ENCODE measurements around the gene KIF3B. TPM values are rescaled to one million over a fixed set of nuclear protein-coding genes. Genes with fewer than 3 reads are reported as not detected.

The KIF3B gene
- total and polyA plus RNA-seq, 2 of the 13 experiments (the other 11 are each of a cell fraction or from before 2014, with no cell fraction given), result 23.6 to 28.8 TPM

- TF ChIP-seq HMGXB4 (CRISPR knock-in tag; IDR thresholded peaks at IDR 0.05; ENCODE audit: borderline replicate concordance in 1 of 2, low read depth in 1 of 2) (peak; percentile 24 to 35; a peak in 1 of 4 replicates), LCORL (IDR thresholded peaks at IDR 0.05) (no peak), LCORL (CRISPR knock-in tag; IDR thresholded peaks at IDR 0.05) (peak; percentile 86), ATF4 (CRISPR knock-in tag; IDR thresholded peaks at IDR 0.05) (peak in 1 of 2 experiments; percentile 78; a peak in 2 of 4 replicates), ZKSCAN1 (IDR thresholded peaks at IDR 0.05; ENCODE audit: low read length) (peak; percentile 58; the same call in 1 of the 2 replicates), TFE3 (CRISPR knock-in tag; IDR thresholded peaks at IDR 0.05) (peak; percentile 72), MNT (IDR thresholded peaks at IDR 0.05) (no peak), ZNF17 (CRISPR knock-in tag; IDR thresholded peaks at IDR 0.05) (no peak), ATF2 (CRISPR knock-in tag; IDR thresholded peaks at IDR 0.05) (no peak; the same call in 1 of the 2 replicates), ZNF333 (CRISPR knock-in tag; IDR thresholded peaks at IDR 0.05; ENCODE audit: borderline replicate concordance) (no peak), RBFOX2 (IDR thresholded peaks at IDR 0.05; ENCODE audit: low read depth, low read length) (no peak), SMARCE1 (IDR thresholded peaks at IDR 0.05; ENCODE audit: borderline replicate concordance) (peak; percentile 86; the same call in 1 of the 2 replicates), CTCF (CRISPR knock-in tag; IDR thresholded peaks at IDR 0.05) (no peak), CREM (IDR thresholded peaks at IDR 0.05) (peak; percentile 79), CREM (CRISPR knock-in tag; IDR thresholded peaks at IDR 0.05) (no peak), ZNF256 (CRISPR knock-in tag; conservative IDR thresholded peaks at IDR 0.05) (no peak), YY1 (IDR thresholded peaks at IDR 0.05; ENCODE audit: insufficient read depth, insufficient replicate concordance, low read depth, low read length) (peak; percentile 38), ZNF382 (CRISPR knock-in tag; IDR thresholded peaks at IDR 0.05; ENCODE audit: borderline replicate concordance) (no peak), RBAK (CRISPR knock-in tag; IDR thresholded peaks at IDR 0.05) (no peak), CC2D1A (CRISPR knock-in tag; IDR thresholded peaks at IDR 0.05) (0 out of 2 replicates have a peak, but pooled peaks have one; percentile 54)
Measured at GRCh38 chr20:32325706-32326503, 48.5 kb downstream of the KIF3B start (continued).
